ENCODE data around the gene TCP1.
A peak's percentile ranks its signal among the peaks of the same experiment; 100 is the strongest.

TCP1 gene

DNA sequence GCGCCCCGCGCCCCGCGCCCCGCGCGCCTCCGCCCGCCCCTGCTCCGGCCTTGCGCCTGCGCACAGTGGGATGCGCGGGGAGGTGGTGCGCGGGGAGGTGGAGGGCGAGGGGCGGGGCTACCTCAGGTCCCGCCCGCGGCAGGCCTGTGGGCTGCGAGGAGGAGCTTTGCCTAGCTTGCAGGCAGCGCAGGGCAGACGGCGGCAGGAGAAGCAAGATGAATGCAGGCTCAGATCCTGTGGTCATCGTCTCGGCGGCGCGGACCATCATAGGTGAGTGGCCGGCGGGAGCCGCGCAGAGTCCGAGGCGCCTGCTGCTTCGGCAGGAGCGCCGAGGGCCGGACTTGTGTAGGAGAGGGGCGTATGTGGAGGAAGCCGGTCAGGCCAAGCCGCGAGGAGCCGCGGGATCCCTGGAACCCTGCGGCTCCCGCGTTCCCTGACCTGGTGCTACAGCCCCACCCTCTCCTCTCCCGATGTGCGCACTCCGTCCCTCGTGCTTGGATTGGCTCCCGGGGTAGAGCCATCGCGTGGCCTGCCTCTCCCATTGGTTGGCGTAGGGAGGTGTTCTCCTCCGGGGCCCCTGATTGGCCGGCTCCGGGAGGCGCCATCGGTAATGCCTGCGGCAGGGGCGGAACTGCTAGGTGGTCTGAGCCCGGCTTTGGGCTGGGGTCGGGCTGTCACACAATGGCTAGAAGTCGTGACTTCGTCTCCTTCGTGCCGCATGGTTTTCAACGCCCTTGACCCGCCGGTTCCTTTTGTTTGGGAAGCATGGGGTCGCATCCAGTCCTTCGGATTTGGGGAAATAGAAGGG lies 27.3 kb downstream of the TCP1 start, which contains the start of gene ACAT2:
ACAT2 (plus strand) TSS at position 173 of the 808 bp plus-strand sequence; CDS start at position 216, 43 bp downstream.
- ATAC-seq, result peak; percentile 98

DNA sequence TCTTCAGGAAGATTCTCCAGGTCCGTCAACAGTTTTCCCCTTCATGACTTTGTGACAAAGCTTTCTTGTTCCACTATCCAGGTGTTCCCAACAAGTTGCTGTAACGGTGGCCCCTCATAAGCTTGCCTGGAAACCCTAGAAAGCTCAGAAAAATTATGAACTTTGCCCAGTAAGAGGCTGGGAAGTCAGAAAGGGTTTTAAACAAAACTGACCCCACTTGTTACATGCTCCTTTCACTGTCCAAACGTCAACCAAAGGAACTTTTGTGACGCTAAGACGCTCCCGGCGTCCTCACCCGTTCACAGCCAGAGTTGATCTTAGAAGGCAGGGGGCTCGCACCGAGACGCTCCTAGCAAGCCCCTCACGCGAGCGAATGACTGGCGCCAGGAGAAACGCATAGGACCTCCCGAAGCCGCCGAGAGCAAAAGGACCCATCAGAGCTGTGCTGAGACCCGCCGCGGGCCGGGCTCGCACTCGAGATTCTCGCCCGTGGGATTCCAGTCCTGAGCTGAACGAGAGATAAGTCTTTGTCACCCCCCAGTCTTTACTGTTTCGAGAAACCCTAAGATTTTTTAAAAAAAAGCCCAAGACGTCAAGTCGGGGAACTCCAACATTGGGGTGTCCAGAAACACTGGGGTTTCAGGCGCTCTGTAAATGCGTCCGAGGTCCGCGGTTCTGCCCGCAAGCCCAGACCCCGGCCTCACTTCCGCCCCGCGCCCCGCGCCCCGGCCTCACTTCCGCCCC lies 28.1 kb downstream of the TCP1 start:
- no peak for TF ChIP-seq ZC3H10 (CRISPR knock-in tag; IDR thresholded peaks at IDR 0.05)
- no peak for TF ChIP-seq ZNF70 (CRISPR knock-in tag; IDR thresholded peaks at IDR 0.05)
- no peak for TF ChIP-seq TOX (CRISPR knock-in tag; IDR thresholded peaks at IDR 0.05; ENCODE audit: borderline replicate concordance)
- TF ChIP-seq ISL1 (CRISPR knock-in tag; IDR thresholded peaks at IDR 0.05), result no peak
- no peak for TF ChIP-seq TCF4 (CRISPR knock-in tag; IDR thresholded peaks at IDR 0.05; ENCODE audit: borderline replicate concordance)
- TF ChIP-seq, protein P1, sequence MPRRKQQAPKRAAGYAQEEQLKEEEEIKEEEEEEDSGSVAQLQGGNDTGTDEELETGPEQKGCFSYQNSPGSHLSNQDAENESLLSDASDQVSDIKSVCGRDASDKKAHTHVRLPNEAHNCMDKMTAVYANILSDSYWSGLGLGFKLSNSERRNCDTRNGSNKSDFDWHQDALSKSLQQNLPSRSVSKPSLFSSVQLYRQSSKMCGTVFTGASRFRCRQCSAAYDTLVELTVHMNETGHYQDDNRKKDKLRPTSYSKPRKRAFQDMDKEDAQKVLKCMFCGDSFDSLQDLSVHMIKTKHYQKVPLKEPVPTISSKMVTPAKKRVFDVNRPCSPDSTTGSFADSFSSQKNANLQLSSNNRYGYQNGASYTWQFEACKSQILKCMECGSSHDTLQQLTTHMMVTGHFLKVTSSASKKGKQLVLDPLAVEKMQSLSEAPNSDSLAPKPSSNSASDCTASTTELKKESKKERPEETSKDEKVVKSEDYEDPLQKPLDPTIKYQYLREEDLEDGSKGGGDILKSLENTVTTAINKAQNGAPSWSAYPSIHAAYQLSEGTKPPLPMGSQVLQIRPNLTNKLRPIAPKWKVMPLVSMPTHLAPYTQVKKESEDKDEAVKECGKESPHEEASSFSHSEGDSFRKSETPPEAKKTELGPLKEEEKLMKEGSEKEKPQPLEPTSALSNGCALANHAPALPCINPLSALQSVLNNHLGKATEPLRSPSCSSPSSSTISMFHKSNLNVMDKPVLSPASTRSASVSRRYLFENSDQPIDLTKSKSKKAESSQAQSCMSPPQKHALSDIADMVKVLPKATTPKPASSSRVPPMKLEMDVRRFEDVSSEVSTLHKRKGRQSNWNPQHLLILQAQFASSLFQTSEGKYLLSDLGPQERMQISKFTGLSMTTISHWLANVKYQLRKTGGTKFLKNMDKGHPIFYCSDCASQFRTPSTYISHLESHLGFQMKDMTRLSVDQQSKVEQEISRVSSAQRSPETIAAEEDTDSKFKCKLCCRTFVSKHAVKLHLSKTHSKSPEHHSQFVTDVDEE (CRISPR knock-in tag; IDR thresholded peaks at IDR 0.05), result no peak
- no peak for TF ChIP-seq PPARA (CRISPR knock-in tag; IDR thresholded peaks at IDR 0.05; ENCODE audit: borderline replicate concordance)
- TF ChIP-seq, protein P2, sequence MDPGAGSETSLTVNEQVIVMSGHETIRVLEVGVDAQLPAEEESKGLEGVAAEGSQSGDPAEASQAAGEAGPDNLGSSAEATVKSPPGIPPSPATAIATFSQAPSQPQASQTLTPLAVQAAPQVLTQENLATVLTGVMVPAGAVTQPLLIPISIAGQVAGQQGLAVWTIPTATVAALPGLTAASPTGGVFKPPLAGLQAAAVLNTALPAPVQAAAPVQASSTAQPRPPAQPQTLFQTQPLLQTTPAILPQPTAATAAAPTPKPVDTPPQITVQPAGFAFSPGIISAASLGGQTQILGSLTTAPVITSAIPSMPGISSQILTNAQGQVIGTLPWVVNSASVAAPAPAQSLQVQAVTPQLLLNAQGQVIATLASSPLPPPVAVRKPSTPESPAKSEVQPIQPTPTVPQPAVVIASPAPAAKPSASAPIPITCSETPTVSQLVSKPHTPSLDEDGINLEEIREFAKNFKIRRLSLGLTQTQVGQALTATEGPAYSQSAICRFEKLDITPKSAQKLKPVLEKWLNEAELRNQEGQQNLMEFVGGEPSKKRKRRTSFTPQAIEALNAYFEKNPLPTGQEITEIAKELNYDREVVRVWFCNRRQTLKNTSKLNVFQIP (CRISPR knock-in tag; IDR thresholded peaks at IDR 0.05; ENCODE audit: borderline replicate concordance, low read depth), result no peak
- TF ChIP-seq, protein P3, sequence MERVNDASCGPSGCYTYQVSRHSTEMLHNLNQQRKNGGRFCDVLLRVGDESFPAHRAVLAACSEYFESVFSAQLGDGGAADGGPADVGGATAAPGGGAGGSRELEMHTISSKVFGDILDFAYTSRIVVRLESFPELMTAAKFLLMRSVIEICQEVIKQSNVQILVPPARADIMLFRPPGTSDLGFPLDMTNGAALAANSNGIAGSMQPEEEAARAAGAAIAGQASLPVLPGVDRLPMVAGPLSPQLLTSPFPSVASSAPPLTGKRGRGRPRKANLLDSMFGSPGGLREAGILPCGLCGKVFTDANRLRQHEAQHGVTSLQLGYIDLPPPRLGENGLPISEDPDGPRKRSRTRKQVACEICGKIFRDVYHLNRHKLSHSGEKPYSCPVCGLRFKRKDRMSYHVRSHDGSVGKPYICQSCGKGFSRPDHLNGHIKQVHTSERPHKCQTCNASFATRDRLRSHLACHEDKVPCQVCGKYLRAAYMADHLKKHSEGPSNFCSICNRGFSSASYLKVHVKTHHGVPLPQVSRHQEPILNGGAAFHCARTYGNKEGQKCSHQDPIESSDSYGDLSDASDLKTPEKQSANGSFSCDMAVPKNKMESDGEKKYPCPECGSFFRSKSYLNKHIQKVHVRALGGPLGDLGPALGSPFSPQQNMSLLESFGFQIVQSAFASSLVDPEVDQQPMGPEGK (CRISPR knock-in tag; IDR thresholded peaks at IDR 0.05; ENCODE audit: borderline replicate concordance), result no peak
- TF ChIP-seq ZFP30 (CRISPR knock-in tag; IDR thresholded peaks at IDR 0.05), result no peak
- no peak for TF ChIP-seq OSR1 (CRISPR knock-in tag; IDR thresholded peaks at IDR 0.05)
- TF ChIP-seq RARB (CRISPR knock-in tag; IDR thresholded peaks at IDR 0.05), result no peak
- TF ChIP-seq SNAI2 (CRISPR knock-in tag; IDR thresholded peaks at IDR 0.05), result no peak
- ATAC-seq, result no peak

More for the DNA sequence above, 27.3 kb downstream of the TCP1 start, which contains the start of gene ACAT2:
- TF ChIP-seq, protein P1 (CRISPR knock-in tag; IDR thresholded peaks at IDR 0.05), result no peak; the same call in 1 of the 2 replicates
- TF ChIP-seq OSR1 (CRISPR knock-in tag; IDR thresholded peaks at IDR 0.05) (no peak), PPARA (CRISPR knock-in tag; IDR thresholded peaks at IDR 0.05; ENCODE audit: borderline replicate concordance) (no peak), TOX (CRISPR knock-in tag; IDR thresholded peaks at IDR 0.05; ENCODE audit: borderline replicate concordance) (no peak), GLIS3 (CRISPR knock-in tag; IDR thresholded peaks at IDR 0.05) (0 out of 2 replicates have a peak, but pooled peaks have one; percentile 33), ZNF565 (CRISPR knock-in tag; conservative IDR thresholded peaks at IDR 0.05; ENCODE audit: low read depth) (no peak)

DNA sequence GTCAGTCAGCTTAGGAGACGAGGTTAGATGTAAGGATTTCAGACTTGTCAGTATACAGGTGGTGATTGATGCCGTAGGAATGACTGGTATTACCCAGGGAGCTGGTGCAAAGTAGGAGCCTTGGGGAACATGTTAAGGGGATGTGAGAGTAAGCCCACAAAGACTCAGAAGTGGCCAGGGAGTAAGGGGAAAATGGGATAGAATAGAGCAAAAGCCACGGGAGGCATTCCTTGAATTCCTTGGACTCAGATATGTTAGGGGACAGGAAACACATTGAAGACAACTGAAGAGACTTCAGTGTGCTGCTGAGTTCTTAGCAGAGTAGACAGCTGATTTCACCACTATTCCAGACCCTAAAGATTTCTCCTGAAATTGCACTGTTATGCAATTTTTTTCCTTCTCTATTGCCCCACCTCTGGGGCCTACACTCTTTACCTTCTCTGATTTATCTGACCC lies 28.8 kb downstream of the TCP1 start:
- ATAC-seq, result peak; percentile 13
- TF ChIP-seq ISL1 (CRISPR knock-in tag; IDR thresholded peaks at IDR 0.05), result no peak
- TF ChIP-seq ZC3H10 (CRISPR knock-in tag; IDR thresholded peaks at IDR 0.05), result no peak
- no peak for TF ChIP-seq TCF4 (CRISPR knock-in tag; IDR thresholded peaks at IDR 0.05; ENCODE audit: borderline replicate concordance)
- TF ChIP-seq ARNTL (CRISPR knock-in tag; IDR thresholded peaks at IDR 0.05; ENCODE audit: borderline replicate concordance, low read depth), result no peak
- TF ChIP-seq, protein P1 (CRISPR knock-in tag; IDR thresholded peaks at IDR 0.05), result no peak
- no peak for TF ChIP-seq PPARA (CRISPR knock-in tag; IDR thresholded peaks at IDR 0.05; ENCODE audit: borderline replicate concordance)
- no peak for TF ChIP-seq ESRRG (CRISPR knock-in tag; IDR thresholded peaks at IDR 0.05)
- no peak for TF ChIP-seq ZFP30 (CRISPR knock-in tag; IDR thresholded peaks at IDR 0.05)
- TF ChIP-seq SNAI2 (CRISPR knock-in tag; IDR thresholded peaks at IDR 0.05), result no peak
- TF ChIP-seq, protein P2 (CRISPR knock-in tag; IDR thresholded peaks at IDR 0.05; ENCODE audit: borderline replicate concordance, low read depth), result no peak
- TF ChIP-seq ZNF8 (CRISPR knock-in tag; IDR thresholded peaks at IDR 0.05), result no peak
- TF ChIP-seq BACH2 (CRISPR knock-in tag; IDR thresholded peaks at IDR 0.05; ENCODE audit: borderline replicate concordance), result no peak
- TF ChIP-seq ZNF70 (CRISPR knock-in tag; IDR thresholded peaks at IDR 0.05), result no peak
